GM21786 (cell line): ENCODE results near the gene SEC14L3.

Source experiments
- ATAC-seq: cut with Tn5 transposase; IDR thresholded peaks from one replicate; pipeline ENCODE4 v1.9.1; 2021; ENCODE audit not compliant: unreplicated experiment

The SEC14L3 gene

GRCh38 chr22:30445438-30446145 is 26.2 kb downstream of the SEC14L3 start:
- ATAC-seq: no peak

- no peak for ATAC-seq
Observed at GRCh38 chr22:30444632-30445437, 27.0 kb downstream of the SEC14L3 start.

- no peak for ATAC-seq
Observed at GRCh38 chr22:30441088-30441487, 30.7 kb downstream of the SEC14L3 start.

- no peak for ATAC-seq
Observed at GRCh38 chr22:30439836-30440235, 32.0 kb downstream of the SEC14L3 start.

GRCh38 chr22:30439226-30439625 is 32.6 kb downstream of the SEC14L3 start:
- ATAC-seq: no peak

GRCh38 chr22:30438559-30438958 is 33.3 kb downstream of the SEC14L3 start:
- ATAC-seq: no peak

GRCh38 chr22:30436196-30436595 is 35.6 kb downstream of the SEC14L3 start:
- ATAC-seq: no peak

- ATAC-seq: no peak
Observed at GRCh38 chr22:30435674-30436126, 36.1 kb downstream of the SEC14L3 start.

GRCh38 chr22:30434843-30435242 is 37.0 kb downstream of the SEC14L3 start:
- ATAC-seq: no peak

GRCh38 chr22:30433773-30434172 is 38.0 kb downstream of the SEC14L3 start:
- ATAC-seq: no peak

- ATAC-seq: no peak
Observed at GRCh38 chr22:30433227-30433626, 38.6 kb downstream of the SEC14L3 start.

- no peak for ATAC-seq
Observed at GRCh38 chr22:30432520-30432919, 39.3 kb downstream of the SEC14L3 start.

GRCh38 chr22:30432096-30432495 is 39.7 kb downstream of the SEC14L3 start:
- no peak for ATAC-seq

- no peak for ATAC-seq
Observed at GRCh38 chr22:30430933-30431332, 40.9 kb downstream of the SEC14L3 start.

- ATAC-seq: no peak
Observed at GRCh38 chr22:30429887-30430286, 41.9 kb downstream of the SEC14L3 start.

GRCh38 chr22:30427871-30428270 is 43.9 kb downstream of the SEC14L3 start:
- ATAC-seq: no peak

GRCh38 chr22:30426388-30427353 is 45.1 kb downstream of the SEC14L3 start:
- ATAC-seq: no peak

GRCh38 chr22:30425616-30426387 is 46.0 kb downstream of the SEC14L3 start, which contains the start of gene MTFP1:
Gene MTFP1, plus strand, starts transcription at chr22:30425768. Its CDS starts 112 bp downstream, at chr22:30425880.
- ATAC-seq: no peak

- no peak for ATAC-seq
Observed at GRCh38 chr22:30425327-30425615, 46.5 kb downstream of the SEC14L3 start.

GRCh38 chr22:30424534-30425326 is 47.1 kb downstream of the SEC14L3 start:
- no peak for ATAC-seq
